HAP-1 (cell line): ENCODE data around the gene TCF4.

Experiments used
- DNase-seq, 2 experiments: peaks; one replicate each; pipeline ENCODE4 v3.0.0-alpha.2; 2016 to 2020; ENCODE audit warnings: low spot score in 2 of 2
- H3K27me3 ChIP-seq: fragments of 250-450 bp; sonication (Bioruptor Pico); 2 replicates; pipeline ENCODE4 v1.5.1; 2020; ENCODE audit warnings: low read depth, mild to moderate bottlenecking, moderate library complexity
- H3K36me3 ChIP-seq: fragments of 250-450 bp; sonication (Bioruptor Pico); replicated peaks from 2 replicates; pipeline ENCODE4 v1.5.1; 2020; ENCODE audit warnings: mild to moderate bottlenecking
- H3K4me1 ChIP-seq: fragments of 250-450 bp; sonication (Bioruptor Pico); 2 replicates; pipeline ENCODE4 v1.5.1; 2020; ENCODE audit warnings: mild to moderate bottlenecking
- H3K4me3 ChIP-seq: fragments of 250-450 bp; sonication (Bioruptor Pico); 2 replicates; pipeline ENCODE4 v1.5.1; 2020; ENCODE audit warnings: mild to moderate bottlenecking, moderate library complexity
- H3K9me3 ChIP-seq: fragments of 250-450 bp; sonication (Bioruptor Pico); 2 replicates; pipeline ENCODE4 v1.5.1; 2020; ENCODE audit warnings: mild to moderate bottlenecking, moderate library complexity
- in situ Hi-C: fragments of 300-500 bp; cut with MboI; formaldehyde crosslinking; loops from 3 replicates; pipeline ENCODE4 v1.14.3; 2020; ENCODE audit warnings: low sequenced_read_pairs, inconsistent platforms, mixed read lengths

The TCF4 gene

DNA sequence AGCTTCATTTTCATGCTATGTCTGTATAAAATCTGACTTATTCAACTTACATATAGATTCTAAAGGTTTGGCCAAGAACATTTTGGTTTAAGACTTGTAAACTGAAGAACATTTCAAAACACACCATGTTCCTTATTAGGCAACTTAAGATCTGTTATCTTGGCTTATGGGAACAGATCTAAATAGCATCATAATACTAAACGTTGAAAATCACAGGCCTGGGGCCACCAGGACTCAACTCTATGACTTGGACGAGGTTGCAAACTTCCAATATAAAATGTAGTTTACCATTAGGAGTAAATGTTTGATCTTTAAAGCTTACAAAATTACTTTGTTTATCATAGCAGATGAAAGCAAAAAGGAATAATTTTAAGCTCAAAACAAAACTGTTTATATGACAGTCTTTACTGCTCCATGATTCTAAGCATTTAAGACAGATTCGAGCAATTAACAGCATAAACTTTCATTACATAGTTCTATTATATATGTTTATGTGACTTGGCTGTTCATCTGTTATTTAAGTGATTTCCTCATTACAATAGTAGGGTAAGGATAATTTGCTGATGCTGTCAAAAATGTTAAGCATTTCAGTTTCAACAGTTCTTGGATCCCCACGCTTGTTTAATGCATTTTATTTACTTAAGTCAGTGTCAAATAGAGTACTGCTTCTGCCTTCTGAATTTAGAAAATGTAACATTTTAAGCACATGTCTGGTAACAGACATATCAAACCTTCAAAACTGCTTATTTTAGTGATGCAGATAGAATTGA, 8.3 kb downstream of the TCF4 start:
- in situ Hi-C loops, result loop anchor here (25.0 kb wide), 1 partner anchor 167 kb away; no protein-coding TSS in a partner anchor
- peaks cover 48% of the 10 kb centered on the region for H3K4me1 ChIP-seq
- peaks cover 4% of the 10 kb centered on the region; the same call in 1 of the 2 replicates for H3K36me3 ChIP-seq
- H3K4me3 ChIP-seq, result no peak overlapping the region
- DNase-seq, result no peak
- no peaks in the 10 kb centered on the region for H3K27me3 ChIP-seq
- H3K9me3 ChIP-seq, result no peaks in the 10 kb centered on the region

DNA sequence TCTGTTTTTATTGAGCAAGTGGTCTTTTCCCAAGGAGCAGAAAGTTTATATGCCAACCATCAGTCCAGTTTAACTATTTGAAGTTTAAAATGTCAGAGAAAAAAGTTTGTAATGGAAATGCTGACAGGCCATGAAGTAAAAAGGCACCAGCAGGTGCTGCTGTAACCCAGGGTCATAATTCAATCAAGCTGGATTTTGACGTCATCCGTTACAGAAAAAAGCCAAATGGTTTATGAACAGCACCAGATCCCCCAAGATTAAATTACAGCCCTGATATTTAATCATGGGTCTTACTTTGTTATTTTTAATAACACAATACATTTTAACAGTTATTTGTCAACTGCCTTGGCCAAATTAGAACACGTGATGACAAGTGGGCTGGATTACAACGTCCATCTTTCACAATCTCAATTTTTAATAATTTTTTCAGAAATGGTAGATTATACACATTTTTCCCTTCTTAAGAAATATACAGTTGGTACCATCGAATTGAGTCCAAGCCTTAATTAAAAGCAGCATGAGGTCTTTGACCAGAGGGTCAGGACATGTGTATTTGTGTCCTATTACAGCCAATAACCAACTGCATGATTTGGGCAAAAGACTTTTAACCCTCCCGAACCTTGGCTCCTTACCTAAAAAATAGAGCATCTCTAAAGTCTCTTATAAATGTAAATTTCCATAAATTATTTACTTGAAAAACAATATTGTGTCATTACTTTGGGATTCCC, 10.0 kb downstream of the TCF4 start:
- Histone ChIP-seq H3K9me3 (no peaks in the 10 kb centered on the region), H3K27me3 (no peaks in the 10 kb centered on the region), H3K36me3 (no peaks in the 10 kb centered on the region; the same call in 1 of the 2 replicates), H3K4me1 (peaks cover 39% of the 10 kb centered on the region), H3K4me3 (no peak overlapping the region)
- in situ Hi-C loops, result loop anchor here (25.0 kb wide), 1 partner anchor 166 kb away; no protein-coding TSS in a partner anchor
- DNase-seq, result no peak

DNA sequence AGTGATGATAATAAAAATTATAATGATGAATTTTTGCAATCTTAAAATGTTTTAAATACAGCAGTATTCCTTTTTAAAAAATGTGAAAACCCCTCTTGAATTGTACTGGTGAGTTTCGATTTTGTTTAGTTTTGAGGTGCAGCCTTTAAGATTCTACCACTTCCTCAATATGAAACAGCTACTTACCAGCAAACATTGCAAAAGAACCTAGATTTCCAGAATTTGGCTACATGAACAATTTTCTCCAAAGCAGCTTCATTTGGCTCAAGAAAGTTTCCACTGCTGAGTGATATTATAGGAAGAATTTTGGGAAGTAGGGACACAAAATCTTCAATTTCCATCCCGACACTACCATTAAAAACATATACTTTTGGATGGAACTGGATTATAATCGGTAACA, 12.0 kb downstream of the TCF4 start:
- Histone ChIP-seq H3K9me3 (no peaks in the 10 kb centered on the region), H3K4me1 (peaks cover 20% of the 10 kb centered on the region), H3K27me3 (no peaks in the 10 kb centered on the region), H3K4me3 (no peak overlapping the region), H3K36me3 (no peaks in the 10 kb centered on the region; the same call in 1 of the 2 replicates)
- no peak for DNase-seq
- in situ Hi-C loops, result loop anchor here (25.0 kb wide), 1 partner anchor 164 kb away; no protein-coding TSS in a partner anchor

DNA sequence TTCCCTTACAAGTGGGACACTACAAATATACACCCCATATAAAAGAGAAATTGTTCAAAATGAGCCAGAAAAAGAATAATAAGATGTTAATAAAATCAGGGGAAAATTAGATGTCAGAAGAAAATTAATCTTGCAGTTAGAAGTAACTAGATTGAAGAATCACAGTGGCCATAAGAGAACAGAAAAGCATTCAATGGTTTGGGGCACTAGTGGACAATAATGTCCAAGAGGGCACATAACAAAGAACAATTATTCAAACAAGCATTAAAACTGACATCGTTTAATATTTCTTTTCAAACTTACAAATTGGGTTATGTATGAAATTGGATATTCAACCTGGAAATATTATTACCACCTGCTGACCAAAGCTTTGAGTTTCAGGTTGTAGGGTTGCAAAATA, 12.9 kb downstream of the TCF4 start:
- Histone ChIP-seq H3K4me3 (no peak overlapping the region), H3K4me1 (peaks cover 11% of the 10 kb centered on the region), H3K9me3 (no peaks in the 10 kb centered on the region), H3K27me3 (no peaks in the 10 kb centered on the region), H3K36me3 (no peaks in the 10 kb centered on the region; the same call in 1 of the 2 replicates)
- DNase-seq, result no peak
- in situ Hi-C loops, result loop anchor here (25.0 kb wide), 1 partner anchor 163 kb away; no protein-coding TSS in a partner anchor

DNA sequence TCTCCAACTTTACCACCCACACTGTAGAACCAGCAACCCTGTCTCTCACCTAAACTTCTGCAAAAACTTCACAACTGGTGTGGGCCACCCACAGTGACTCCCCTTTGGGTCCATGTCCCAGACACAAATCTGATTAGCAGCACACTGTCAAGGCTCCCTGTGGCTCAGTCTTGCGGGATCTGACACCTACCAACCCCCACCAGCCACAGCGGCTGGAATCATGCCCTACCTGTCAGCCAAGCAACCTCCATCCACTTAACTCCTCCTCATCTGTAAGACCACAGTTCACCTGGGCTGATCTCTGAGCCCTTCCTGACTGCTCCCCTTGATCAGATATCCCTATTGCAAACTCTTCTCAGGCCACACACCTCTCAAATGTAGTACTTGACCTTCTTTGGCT, 14.6 kb downstream of the TCF4 start:
- in situ Hi-C loops, result no loop called here
- H3K4me1 ChIP-seq, result no peaks in the 10 kb centered on the region; the same call in 1 of the 2 replicates
- no peak overlapping the region for H3K4me3 ChIP-seq
- no peak for DNase-seq
- no peaks in the 10 kb centered on the region for H3K9me3 ChIP-seq
- H3K27me3 ChIP-seq, result no peaks in the 10 kb centered on the region
- H3K36me3 ChIP-seq, result no peaks in the 10 kb centered on the region; the same call in 1 of the 2 replicates

DNA sequence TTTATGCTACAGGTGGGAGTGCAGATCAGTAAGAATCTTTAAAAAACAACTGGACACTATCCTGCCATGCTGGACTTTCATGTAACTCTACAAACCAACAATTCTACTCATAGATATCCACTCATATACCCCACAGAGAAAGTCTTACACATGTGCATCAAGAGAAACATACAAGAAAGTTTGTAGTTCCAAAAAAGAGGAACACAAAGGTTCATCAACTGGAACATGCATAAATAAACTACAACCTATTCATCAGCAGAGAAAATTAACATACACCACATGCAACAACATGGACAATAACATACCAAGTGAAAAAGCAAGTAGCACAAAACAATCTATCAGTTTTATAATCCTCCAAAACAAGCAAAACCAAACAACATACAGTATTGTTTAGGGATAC, 17.0 kb downstream of the TCF4 start:
- Histone ChIP-seq H3K4me3 (no peak overlapping the region), H3K9me3 (no peaks in the 10 kb centered on the region; the same call in 1 of the 2 replicates), H3K27me3 (no peaks in the 10 kb centered on the region), H3K4me1 (no peaks in the 10 kb centered on the region), H3K36me3 (no peaks in the 10 kb centered on the region; the same call in 1 of the 2 replicates)
- in situ Hi-C loops, result no loop called here
- DNase-seq, result no peak

DNA sequence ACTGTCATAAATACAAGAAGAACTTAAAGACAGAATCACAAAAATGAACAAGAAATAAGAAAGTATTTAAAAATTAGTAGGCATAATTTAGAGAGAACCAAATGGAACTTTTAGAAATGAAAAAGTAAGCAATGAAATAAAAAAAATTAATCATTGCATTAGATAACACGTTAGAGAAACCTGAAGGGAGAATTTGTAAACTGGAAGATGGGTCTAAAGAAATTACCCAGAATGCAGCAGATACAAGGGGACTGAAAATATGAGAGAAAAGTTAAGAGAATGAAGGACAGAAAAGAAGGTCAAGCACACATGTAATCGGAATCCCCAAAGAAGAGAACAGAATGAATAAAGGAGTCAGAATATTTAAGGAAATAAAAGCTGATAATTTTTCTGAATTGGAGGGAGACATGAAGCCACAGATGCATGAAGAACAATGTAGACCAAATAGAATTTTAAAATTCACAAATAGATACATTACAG, 21.5 kb downstream of the TCF4 start:
- H3K4me1 ChIP-seq, result no peaks in the 10 kb centered on the region
- in situ Hi-C loops, result no loop called here
- H3K9me3 ChIP-seq, result no peaks in the 10 kb centered on the region; the same call in 1 of the 2 replicates
- no peak overlapping the region for H3K4me3 ChIP-seq
- no peaks in the 10 kb centered on the region for H3K27me3 ChIP-seq
- no peaks in the 10 kb centered on the region for H3K36me3 ChIP-seq
- no peak for DNase-seq

DNA sequence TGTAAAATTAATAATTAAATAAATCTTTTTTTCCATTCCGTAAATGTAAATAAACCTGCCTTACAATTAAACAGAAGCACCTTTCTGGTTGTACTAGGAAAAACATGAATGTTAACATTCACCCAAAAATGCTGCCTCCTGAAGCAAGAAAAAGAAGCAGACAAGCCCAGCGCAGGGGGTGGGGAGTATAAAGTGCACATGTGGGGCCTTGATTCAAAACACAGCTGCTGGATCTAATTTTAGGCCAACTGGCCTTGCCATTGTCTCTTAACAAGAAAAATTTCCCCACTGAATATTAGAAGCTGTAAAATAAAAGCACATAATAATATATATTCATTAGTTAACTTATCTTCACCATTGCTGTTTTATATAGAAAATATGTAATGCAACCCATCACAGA, 28.3 kb downstream of the TCF4 start:
- DNase-seq, result no peak
- no peaks in the 10 kb centered on the region for H3K9me3 ChIP-seq
- no peaks in the 10 kb centered on the region for H3K36me3 ChIP-seq
- no peaks in the 10 kb centered on the region for H3K27me3 ChIP-seq
- H3K4me3 ChIP-seq, result no peak overlapping the region
- H3K4me1 ChIP-seq, result peaks cover 2% of the 10 kb centered on the region; the same call in 1 of the 2 replicates
- in situ Hi-C loops, result no loop called here

DNA sequence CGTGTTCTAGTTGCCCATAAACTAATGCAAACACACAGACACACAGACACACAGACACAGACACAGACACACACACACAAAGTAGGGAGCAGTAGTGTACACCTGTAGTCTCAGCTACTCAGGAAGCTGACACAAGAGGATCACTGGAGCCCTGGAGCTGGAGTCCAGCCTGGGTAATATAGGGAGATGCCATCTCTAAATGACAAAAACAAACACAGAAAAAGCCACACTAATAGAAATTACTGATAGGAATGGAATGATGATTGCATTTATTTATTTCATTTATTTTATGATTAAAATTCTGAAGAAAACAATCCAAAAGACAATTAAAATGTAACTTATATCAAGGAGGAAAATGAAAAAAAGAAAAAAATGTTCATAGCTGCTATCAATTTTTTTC, 30.8 kb downstream of the TCF4 start:
- Histone ChIP-seq H3K36me3 (no peaks in the 10 kb centered on the region), H3K9me3 (no peaks in the 10 kb centered on the region)
- in situ Hi-C loops, result no loop called here

DNA sequence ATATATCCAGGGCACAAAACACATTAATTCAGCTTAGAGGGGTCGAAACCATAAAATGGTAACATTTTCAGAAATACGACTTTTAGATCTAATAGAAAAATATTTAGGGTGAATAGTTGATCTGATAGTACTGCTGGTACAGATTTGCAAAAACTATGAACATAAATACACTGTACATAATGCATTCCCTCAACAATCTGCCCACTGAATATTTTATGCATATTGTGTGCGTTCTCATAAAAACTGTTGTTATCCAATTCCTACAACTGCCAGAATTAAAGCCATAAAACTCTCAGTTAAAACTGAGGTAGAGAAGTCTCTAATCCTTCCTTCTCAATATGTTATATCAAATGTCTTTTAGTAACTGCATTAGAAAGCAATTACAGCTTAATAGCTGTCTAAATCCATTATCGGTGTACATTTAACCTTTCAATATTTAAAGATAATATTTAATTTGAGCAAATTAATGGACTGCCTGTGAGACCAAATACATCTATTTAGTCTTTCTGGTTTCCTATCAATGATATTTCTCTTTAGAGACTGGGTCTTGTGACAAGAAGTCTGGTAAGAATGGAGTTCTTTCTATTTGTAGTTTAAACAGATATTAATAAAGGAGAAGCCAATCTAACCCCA, 32.5 kb downstream of the TCF4 start:
- no peaks in the 10 kb centered on the region for H3K36me3 ChIP-seq
- in situ Hi-C loops, result no loop called here
- DNase-seq, result peak in 1 of 2 experiments; percentile 15
- no peak overlapping the region for H3K4me3 ChIP-seq
- H3K27me3 ChIP-seq, result no peaks in the 10 kb centered on the region
- no peaks in the 10 kb centered on the region for H3K9me3 ChIP-seq
- H3K4me1 ChIP-seq, result peaks cover 2% of the 10 kb centered on the region; the same call in 1 of the 2 replicates

More for the DNA sequence above, 30.8 kb downstream of the TCF4 start:
- no peaks in the 10 kb centered on the region for H3K27me3 ChIP-seq
- H3K4me1 ChIP-seq, result peaks cover 2% of the 10 kb centered on the region; the same call in 1 of the 2 replicates
- DNase-seq, result no peak
- H3K4me3 ChIP-seq, result no peak overlapping the region

DNA sequence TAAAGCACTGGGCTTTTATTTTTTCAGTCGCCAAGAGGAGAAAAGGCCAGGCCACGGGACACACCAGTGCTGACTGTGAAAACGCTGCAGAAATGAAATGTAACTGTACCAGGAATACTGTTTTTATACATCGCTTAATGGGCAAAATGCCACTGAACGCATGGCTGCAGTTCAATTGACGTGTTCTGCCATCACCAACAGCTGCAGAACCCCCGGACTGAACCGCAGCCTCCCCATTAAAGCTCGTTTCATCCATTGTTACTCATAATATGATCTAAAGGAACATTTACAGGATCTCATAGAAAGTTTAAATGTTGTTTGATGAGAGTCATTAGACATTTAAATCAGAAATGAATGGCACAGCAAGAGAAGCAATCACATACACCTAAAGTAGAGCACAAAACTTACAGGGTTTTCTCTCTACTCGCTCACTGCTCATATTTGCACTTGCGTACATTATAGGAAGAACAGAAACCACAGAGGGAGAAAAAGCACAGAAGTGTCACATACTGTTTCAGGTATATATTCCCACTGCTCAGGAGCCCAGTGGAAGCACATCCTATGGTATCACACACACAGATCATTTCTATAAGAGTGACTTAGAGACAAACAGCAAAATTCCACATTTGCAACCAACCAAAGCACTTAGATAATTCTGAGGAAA, 35.3 kb downstream of the TCF4 start:
- no peak overlapping the region for H3K4me3 ChIP-seq
- no peaks in the 10 kb centered on the region for H3K9me3 ChIP-seq
- DNase-seq, result no peak
- peaks cover 10% of the 10 kb centered on the region for H3K4me1 ChIP-seq
- in situ Hi-C loops, result no loop called here
- no peaks in the 10 kb centered on the region for H3K27me3 ChIP-seq
- H3K36me3 ChIP-seq, result no peaks in the 10 kb centered on the region

DNA sequence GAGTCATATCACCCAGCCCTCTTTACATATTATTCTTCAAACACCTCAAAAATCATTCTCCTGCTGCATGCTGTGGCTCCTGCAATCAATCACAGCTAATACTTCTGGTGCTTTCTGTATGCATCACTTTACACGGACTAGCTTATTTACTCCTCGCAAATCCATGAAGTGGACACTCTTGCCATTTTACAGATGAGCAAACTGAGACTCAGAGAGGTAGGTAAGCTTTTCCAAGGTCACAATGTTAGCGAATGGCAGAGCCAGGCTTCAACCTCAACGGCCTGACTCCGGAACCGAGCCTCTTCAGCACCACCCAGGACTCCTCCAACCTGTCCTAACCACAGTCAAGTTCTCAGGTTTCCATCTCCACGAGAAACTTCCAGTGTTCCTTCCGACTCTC, 36.8 kb downstream of the TCF4 start:
- Histone ChIP-seq H3K36me3 (no peaks in the 10 kb centered on the region), H3K4me1 (peaks cover 10% of the 10 kb centered on the region), H3K9me3 (no peaks in the 10 kb centered on the region), H3K4me3 (no peak overlapping the region), H3K27me3 (no peaks in the 10 kb centered on the region)
- in situ Hi-C loops, result no loop called here
- DNase-seq, result no peak

DNA sequence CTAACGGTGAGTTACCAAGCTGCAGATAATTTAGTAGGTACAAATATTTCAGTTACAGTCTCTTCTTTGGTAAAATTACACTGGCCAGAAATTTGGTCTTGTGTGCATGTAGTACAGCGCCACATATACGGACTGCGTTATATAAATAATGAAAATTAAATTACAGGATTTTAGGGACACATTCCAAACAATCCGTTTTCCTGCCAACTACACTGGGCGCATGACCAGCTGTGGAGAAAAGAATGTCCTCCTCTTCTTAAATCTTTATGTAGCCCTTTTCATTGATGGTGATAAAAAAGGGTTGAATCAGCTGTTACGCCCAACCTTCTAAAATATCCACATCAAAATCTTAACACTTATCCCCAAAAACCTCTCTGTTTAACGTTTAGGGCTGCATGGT, 37.5 kb downstream of the TCF4 start:
- Histone ChIP-seq H3K36me3 (no peaks in the 10 kb centered on the region), H3K9me3 (no peaks in the 10 kb centered on the region), H3K4me1 (peaks cover 10% of the 10 kb centered on the region), H3K4me3 (no peak overlapping the region), H3K27me3 (no peaks in the 10 kb centered on the region)
- DNase-seq, result no peak
- in situ Hi-C loops, result no loop called here
